Measurements from ENCODE around the gene ZMYND19. TPM values are rescaled to one million over a fixed set of nuclear protein-coding genes. Genes with fewer than 3 reads are reported as not detected.
A peak's percentile ranks its signal among the peaks of the same experiment; 100 is the strongest.

The ZMYND19 gene
- total RNA-seq, 1 experiment from 2014 or later, result 79.2 TPM

- Mint-ChIP-seq H3K4me1 (peaks cover 31 to 38% of the 10 kb centered on the region in 2 experiments), H3K27me3 (ENCODE audit: low read depth) (no peaks in the 10 kb centered on the region), H3K36me3 (ENCODE audit: insufficient read depth in 1 of 3, low read depth in 3 of 3) (peaks cover 22 to 25% (median 24%) of the 10 kb centered on the region in 3 experiments; a peak in 6 of 7 replicates), H3K9me3 (no peaks in the 10 kb centered on the region), H3K27ac (peak overlapping the region in 2 of 3 experiments; percentile 71 to 92; a peak in 4 of 7 replicates), H3K4me3 (peak overlapping the region; percentile 22 to 64)
- Histone ChIP-seq H4K5ac (ENCODE audit: insufficient read length, low read depth, low read length) (no peak overlapping the region), H2BK20ac (ENCODE audit: low read depth, low read length, poor library complexity, severe bottlenecking) (no peak overlapping the region), H3K23ac (ENCODE audit: insufficient read length, low read depth, low read length) (no peak overlapping the region), H3K4ac (ENCODE audit: low read depth, low read length) (no peak overlapping the region), H3K4me2 (ENCODE audit: insufficient read depth, insufficient read length, low read length) (no peak overlapping the region), H3T11ph (ENCODE audit: low read length) (no peak overlapping the region), H3K23me2 (ENCODE audit: insufficient read length, low read depth, low read length, poor library complexity, severe bottlenecking) (peaks cover 5% of the 10 kb centered on the region), H2BK15ac (ENCODE audit: low read depth, low read length) (no peak overlapping the region), H3K9me3 (ENCODE audit: control insufficient read depth, low read depth, low read length) (no peaks in the 10 kb centered on the region), H3K4me1 (ENCODE audit: insufficient read depth, low read length) (peaks cover 4% of the 10 kb centered on the region; the same call in 1 of the 2 replicates), H4K20me1 (ENCODE audit: control insufficient read depth, insufficient read depth, insufficient read length) (no peaks in the 10 kb centered on the region), H2BK120ac (ENCODE audit: low read depth, low read length, poor library complexity, severe bottlenecking) (no peak overlapping the region), H3K14ac (ENCODE audit: insufficient read depth, low read length) (no peak overlapping the region), H2AK5ac (ENCODE audit: insufficient read length, low read length) (no peak overlapping the region), H3K9ac (ENCODE audit: extremely low read depth, insufficient read length, low read length) (no peak overlapping the region), H2BK5ac (ENCODE audit: insufficient read length, low read length) (no peak overlapping the region), H2AFZ (ENCODE audit: low read length) (no peak overlapping the region), H3K18ac (ENCODE audit: insufficient read length, low read depth, low read length) (no peak overlapping the region), H2BK12ac (ENCODE audit: insufficient read length, low read depth, low read length) (no peak overlapping the region), H4K91ac (ENCODE audit: insufficient read length, low read depth, low read length) (no peak overlapping the region), H3K79me1 (ENCODE audit: insufficient read depth, low read depth, low read length, poor library complexity, severe bottlenecking) (no peaks in the 10 kb centered on the region), H3K27ac (ENCODE audit: insufficient read length, low read depth, low read length) (no peak overlapping the region), H3K27me3 (ENCODE audit: insufficient read depth, low read length) (no peaks in the 10 kb centered on the region), H3K79me2 (ENCODE audit: insufficient read depth, low read length) (peaks cover 49% of the 10 kb centered on the region; the same call in 1 of the 2 replicates), H4K8ac (replicated peaks; ENCODE audit: insufficient read length, low read depth, low read length) (no peak overlapping the region), H3K56ac (ENCODE audit: insufficient read length, low read depth, low read length) (no peak overlapping the region)
- DNase-seq, result no peak
- peak; percentile 48; the same call in 1 of the 3 replicates for TF ChIP-seq CTCF (conservative IDR thresholded peaks at IDR 0.05)
- no CpG with 5 or more reads among the region's 6 CpGs for WGBS (ENCODE audit: extremely low coverage, insufficient read length, low lambda C conversion rate)
These were observed 30.9 kb upstream of the ZMYND19 start for GRCh38 chr9:137621131-137621757.

Data from H9 (cell line).